BLaER1 treated with 17β-estradiol and CSF1 and Interleukin-3, amounts not matched to agents 10 nM and 100 nM (cell line): ENCODE data around the gene GNAZ.

Experiments
- H3K27ac ChIP-seq, 11 experiments: shearing (Covaris generic); formaldehyde crosslinking; 2 replicates each; pipeline ENCODE4 v1.8.1; 2022
- H3K27me3 ChIP-seq, 11 experiments: shearing (Covaris generic); formaldehyde crosslinking; 2 replicates each; pipeline ENCODE4 v1.8.1; 2022
- H3K36me3 ChIP-seq, 11 experiments: shearing (Covaris generic); formaldehyde crosslinking; 2 replicates each; pipeline ENCODE4 v1.8.1; 2022
- H3K4me1 ChIP-seq, 10 experiments: shearing (Covaris generic); formaldehyde crosslinking; 2 replicates each; pipeline ENCODE4 v1.8.1; 2022
- H3K4me2 ChIP-seq, 11 experiments: shearing (Covaris generic); formaldehyde crosslinking; 2 replicates each; pipeline ENCODE4 v1.8.1; 2022
- H3K4me3 ChIP-seq, 10 experiments: shearing (Covaris generic); formaldehyde crosslinking; 2 replicates each; pipeline ENCODE4 v1.8.1; 2022
- H3K9ac ChIP-seq, 11 experiments: shearing (Covaris generic); formaldehyde crosslinking; 2 replicates each; pipeline ENCODE4 v1.8.1; 2022
- H3K9me3 ChIP-seq, 11 experiments: shearing (Covaris generic); formaldehyde crosslinking; replicated peaks in 1 of 11; 2 replicates each; pipeline ENCODE4 v1.8.1; 2022
- H4K20me1 ChIP-seq, 11 experiments: shearing (Covaris generic); formaldehyde crosslinking; 2 replicates each; pipeline ENCODE4 v1.8.1; 2022
- Cebpa-rat ChIP-seq, 11 experiments: shearing (Covaris generic); IDR thresholded peaks; 2 replicates each; pipeline ENCODE4 v1.8.1; 2022

Gene GNAZ

DNA sequence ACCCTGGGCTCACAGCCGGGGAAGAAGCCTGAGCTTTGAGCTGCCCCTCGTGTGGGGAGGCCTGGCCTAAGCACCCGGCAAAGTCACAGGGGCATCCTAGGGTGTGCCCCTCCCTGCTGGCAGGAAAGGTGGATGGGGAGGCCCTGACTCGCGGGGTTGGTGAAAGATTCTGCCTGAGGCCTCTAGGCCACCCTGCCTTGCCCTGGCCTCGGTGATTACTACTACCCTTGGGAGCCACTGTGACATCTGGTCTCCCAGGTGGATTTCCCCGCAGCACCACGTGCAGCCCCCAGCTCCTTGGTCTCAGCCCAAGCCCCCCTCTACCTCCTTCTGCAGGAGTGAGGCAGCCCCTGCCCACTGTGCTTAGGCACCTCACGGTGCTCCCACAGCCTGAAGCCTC lies 23.9 kb downstream of the GNAZ start:
- Histone ChIP-seq H3K9me3 (no peaks in the 10 kb centered on the region), H3K9ac (peak overlapping the region in 7 of 11 experiments; percentile 9 to 61 (median 36); a peak in 8 of 22 replicates), H3K27ac (peak overlapping the region in 2 of 11 experiments; percentile 5 to 7; a peak in 1 of 22 replicates), H3K4me1 (peaks cover 0 to 66% (median 42%) of the 10 kb centered on the region in 10 experiments; a peak in 17 of 20 replicates), H3K4me3 (no peak overlapping the region), H4K20me1 (peaks cover 0 to 96% (median 5%) of the 10 kb centered on the region in 11 experiments; a peak in 10 of 22 replicates), H3K4me2 (peak overlapping the region in 8 of 11 experiments; percentile 7 to 69 (median 49); a peak in 13 of 22 replicates), H3K36me3 (peaks cover 0 to 32% (median 0%) of the 10 kb centered on the region in 11 experiments; a peak in 7 of 22 replicates), H3K27me3 (no peaks in the 10 kb centered on the region)
- no peak for TF ChIP-seq Cebpa-rat (IDR thresholded peaks at IDR 0.05)

DNA sequence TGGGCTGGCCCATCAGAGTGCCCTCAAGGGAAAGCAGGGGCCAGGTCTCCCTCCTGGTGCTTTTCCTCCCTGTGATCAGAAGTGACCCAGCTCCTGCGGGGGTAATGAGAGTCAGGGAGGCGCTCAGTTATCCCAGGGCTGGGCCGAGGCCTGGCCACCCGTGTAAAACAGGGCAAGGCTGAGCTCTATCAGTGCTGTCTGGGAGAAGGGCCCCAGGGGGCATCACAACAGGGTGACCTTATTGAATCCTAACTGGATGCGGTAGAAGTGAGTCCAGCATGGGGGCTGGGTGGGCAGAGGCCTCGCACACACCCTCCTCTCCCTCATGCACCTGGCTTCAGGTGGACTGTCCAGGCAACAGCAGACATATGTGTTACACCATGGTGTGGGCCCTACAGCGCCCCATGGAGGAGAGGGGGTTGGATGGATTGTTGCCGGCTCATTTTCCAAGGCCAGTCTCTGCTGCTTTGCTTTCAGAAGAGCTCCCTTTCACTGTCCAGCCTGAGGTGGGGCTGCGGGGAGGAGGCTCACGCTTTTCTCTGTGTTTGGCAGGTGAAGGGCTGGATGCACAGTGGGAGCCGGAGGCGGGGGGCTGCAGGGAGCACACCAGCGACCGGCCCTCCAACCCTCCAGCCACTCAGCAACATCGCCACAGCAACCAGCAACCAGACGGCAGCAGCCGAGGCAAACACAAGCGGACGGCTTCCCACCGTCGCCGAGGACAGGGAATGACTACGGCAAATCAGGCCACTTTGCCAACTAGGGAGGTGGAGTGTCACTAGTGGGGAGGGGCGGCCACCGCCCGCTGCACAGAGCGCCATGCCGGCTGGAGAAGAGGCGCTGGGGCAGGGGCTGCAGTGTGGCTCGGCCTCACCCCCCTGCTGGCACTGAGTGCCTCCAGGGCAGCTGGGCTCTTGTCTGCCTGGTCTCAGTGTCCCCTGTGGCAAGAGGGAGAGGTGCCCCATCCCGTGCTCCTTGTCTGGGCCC lies 24.7 kb downstream of the GNAZ start:
- Histone ChIP-seq H4K20me1 (peaks cover 0 to 96% (median 3%) of the 10 kb centered on the region in 11 experiments; a peak in 8 of 22 replicates), H3K27me3 (no peaks in the 10 kb centered on the region), H3K36me3 (peaks cover 0 to 35% (median 0%) of the 10 kb centered on the region in 11 experiments; a peak in 7 of 22 replicates), H3K9me3 (no peaks in the 10 kb centered on the region), H3K4me1 (peaks cover 0 to 66% (median 42%) of the 10 kb centered on the region in 10 experiments; a peak in 13 of 20 replicates), H3K27ac (peak overlapping the region in 2 of 11 experiments; percentile 5 to 7; a peak in 1 of 22 replicates), H3K4me2 (peak overlapping the region in 7 of 11 experiments; percentile 7 to 69 (median 55); a peak in 11 of 22 replicates), H3K4me3 (no peak overlapping the region), H3K9ac (peak overlapping the region in 6 of 11 experiments; percentile 9 to 61 (median 40); a peak in 7 of 22 replicates)
- no peak for TF ChIP-seq Cebpa-rat (IDR thresholded peaks at IDR 0.05)

DNA sequence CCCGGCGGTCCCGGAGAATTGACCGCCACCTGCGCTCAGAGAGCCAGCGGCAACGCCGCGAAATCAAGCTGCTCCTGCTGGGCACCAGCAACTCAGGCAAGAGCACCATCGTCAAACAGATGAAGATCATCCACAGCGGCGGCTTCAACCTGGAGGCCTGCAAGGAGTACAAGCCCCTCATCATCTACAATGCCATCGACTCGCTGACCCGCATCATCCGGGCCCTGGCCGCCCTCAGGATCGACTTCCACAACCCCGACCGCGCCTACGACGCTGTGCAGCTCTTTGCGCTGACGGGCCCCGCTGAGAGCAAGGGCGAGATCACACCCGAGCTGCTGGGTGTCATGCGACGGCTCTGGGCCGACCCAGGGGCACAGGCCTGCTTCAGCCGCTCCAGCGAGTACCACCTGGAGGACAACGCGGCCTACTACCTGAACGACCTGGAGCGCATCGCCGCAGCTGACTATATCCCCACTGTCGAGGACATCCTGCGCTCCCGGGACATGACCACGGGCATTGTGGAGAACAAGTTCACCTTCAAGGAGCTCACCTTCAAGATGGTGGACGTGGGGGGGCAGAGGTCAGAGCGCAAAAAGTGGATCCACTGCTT lies 25.5 kb downstream of the GNAZ start:
- no peak overlapping the region for H3K9ac ChIP-seq
- H4K20me1 ChIP-seq = peaks cover 0 to 95% (median 3%) of the 10 kb centered on the region in 11 experiments; a peak in 7 of 22 replicates
- H3K4me1 ChIP-seq = peaks cover 0 to 62% (median 38%) of the 10 kb centered on the region in 10 experiments; a peak in 12 of 20 replicates
- H3K4me3 ChIP-seq = no peak overlapping the region
- no peaks in the 10 kb centered on the region for H3K27me3 ChIP-seq
- H3K27ac ChIP-seq = no peak overlapping the region
- TF ChIP-seq Cebpa-rat (IDR thresholded peaks at IDR 0.05) = no peak
- no peaks in the 10 kb centered on the region for H3K9me3 ChIP-seq
- H3K4me2 ChIP-seq = no peak overlapping the region
- H3K36me3 ChIP-seq = peaks cover 0 to 35% (median 0%) of the 10 kb centered on the region in 11 experiments; a peak in 7 of 22 replicates

- no peak overlapping the region; a peak in 1 of 22 replicates for H3K9ac ChIP-seq
- H3K4me3 ChIP-seq = no peak overlapping the region
- TF ChIP-seq Cebpa-rat (IDR thresholded peaks at IDR 0.05) = no peak
- H3K4me1 ChIP-seq = peaks cover 0 to 76% (median 38%) of the 10 kb centered on the region in 10 experiments; a peak in 12 of 20 replicates
- H3K27ac ChIP-seq = no peak overlapping the region
- no peaks in the 10 kb centered on the region for H3K9me3 ChIP-seq
- H3K4me2 ChIP-seq = peak overlapping the region in 3 of 11 experiments; percentile 26 to 46 (median 41); a peak in 7 of 22 replicates
- no peaks in the 10 kb centered on the region for H3K27me3 ChIP-seq
- H3K36me3 ChIP-seq = peaks cover 0 to 47% (median 0%) of the 10 kb centered on the region in 11 experiments; a peak in 7 of 22 replicates
- peaks cover 0 to 95% (median 0%) of the 10 kb centered on the region in 11 experiments; a peak in 7 of 22 replicates for H4K20me1 ChIP-seq
Observed at GRCh38 chr22:23097412-23098229, 27.3 kb downstream of the GNAZ start.

- TF ChIP-seq Cebpa-rat (IDR thresholded peaks at IDR 0.05) = no peak
- peaks cover 0 to 95% (median 0%) of the 10 kb centered on the region in 11 experiments; a peak in 7 of 22 replicates for H4K20me1 ChIP-seq
- no peak overlapping the region for H3K27ac ChIP-seq
- H3K9ac ChIP-seq = peak overlapping the region in 1 of 11 experiments; percentile 18; a peak in 1 of 22 replicates
- H3K9me3 ChIP-seq = no peaks in the 10 kb centered on the region
- no peak overlapping the region for H3K4me3 ChIP-seq
- H3K27me3 ChIP-seq = no peaks in the 10 kb centered on the region
- H3K4me1 ChIP-seq = peaks cover 0 to 73% (median 36%) of the 10 kb centered on the region in 10 experiments; a peak in 12 of 20 replicates
- H3K36me3 ChIP-seq = peaks cover 0 to 47% (median 0%) of the 10 kb centered on the region in 11 experiments; a peak in 7 of 22 replicates
- peak overlapping the region in 5 of 11 experiments; percentile 0 to 46 (median 26); a peak in 8 of 22 replicates for H3K4me2 ChIP-seq
Observed at GRCh38 chr22:23098230-23098705, 27.9 kb downstream of the GNAZ start.

GRCh38 chr22:23098718-23099530 lies 28.6 kb downstream of the GNAZ start:
- H3K4me2 ChIP-seq = peak overlapping the region in 7 of 11 experiments; percentile 24 to 64 (median 37); a peak in 12 of 22 replicates
- peaks cover 0 to 47% (median 0%) of the 10 kb centered on the region in 11 experiments; a peak in 7 of 22 replicates for H3K36me3 ChIP-seq
- peaks cover 0 to 66% (median 30%) of the 10 kb centered on the region in 10 experiments; a peak in 12 of 20 replicates for H3K4me1 ChIP-seq
- H3K9me3 ChIP-seq = no peaks in the 10 kb centered on the region
- TF ChIP-seq Cebpa-rat (IDR thresholded peaks at IDR 0.05) = no peak
- H3K27me3 ChIP-seq = no peaks in the 10 kb centered on the region
- peaks cover 0 to 95% (median 0%) of the 10 kb centered on the region in 11 experiments; a peak in 7 of 22 replicates for H4K20me1 ChIP-seq
- H3K27ac ChIP-seq = no peak overlapping the region
- H3K4me3 ChIP-seq = no peak overlapping the region
- peak overlapping the region in 2 of 11 experiments; percentile 28 to 29; a peak in 1 of 22 replicates for H3K9ac ChIP-seq

DNA sequence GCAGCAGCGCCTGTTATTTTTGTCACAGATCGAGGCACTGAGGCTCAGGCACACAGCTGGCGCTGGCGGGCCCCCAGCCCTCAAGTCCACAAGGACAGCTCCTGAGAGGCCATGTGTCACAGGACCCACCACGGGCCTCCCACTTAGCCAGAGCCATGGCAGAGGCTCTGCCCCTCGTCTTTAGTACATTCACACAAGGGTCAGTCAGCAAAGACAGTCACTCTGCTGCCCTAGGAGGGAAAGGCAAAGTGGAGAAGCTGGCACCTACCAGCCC lies 29.1 kb downstream of the GNAZ start:
- H3K27ac ChIP-seq = no peak overlapping the region
- H3K4me2 ChIP-seq = peak overlapping the region in 7 of 11 experiments; percentile 24 to 64 (median 37); a peak in 11 of 22 replicates
- peaks cover 0 to 91% (median 0%) of the 10 kb centered on the region in 11 experiments; a peak in 7 of 22 replicates for H4K20me1 ChIP-seq
- H3K9me3 ChIP-seq = no peaks in the 10 kb centered on the region
- no peaks in the 10 kb centered on the region for H3K27me3 ChIP-seq
- peaks cover 0 to 61% (median 24%) of the 10 kb centered on the region in 10 experiments; a peak in 11 of 20 replicates for H3K4me1 ChIP-seq
- H3K4me3 ChIP-seq = no peak overlapping the region
- peak overlapping the region in 2 of 11 experiments; percentile 28 to 29; a peak in 1 of 22 replicates for H3K9ac ChIP-seq
- no peak for TF ChIP-seq Cebpa-rat (IDR thresholded peaks at IDR 0.05)
- peaks cover 0 to 47% (median 0%) of the 10 kb centered on the region in 11 experiments; a peak in 7 of 22 replicates for H3K36me3 ChIP-seq
